ENCODE results near the gene COIL.
"Not testable (repeated sequence)": the region's sequence is repeated elsewhere in the genome, so short reads cannot be mapped to it uniquely, and the experiment has no call there.

The COIL gene

GRCh38 chr17:56978441-56979090 lies 17.7 kb upstream of the COIL start:
- DNase-seq, result no peak

GRCh38 chr17:56977673-56978395 lies 17.0 kb upstream of the COIL start, which contains the start of gene SCPEP1:
SCPEP1 (plus strand) TSS chr17:56978131; CDS start chr17:56978160, 29 bp downstream.
- peak; percentile 61 for DNase-seq

DNA sequence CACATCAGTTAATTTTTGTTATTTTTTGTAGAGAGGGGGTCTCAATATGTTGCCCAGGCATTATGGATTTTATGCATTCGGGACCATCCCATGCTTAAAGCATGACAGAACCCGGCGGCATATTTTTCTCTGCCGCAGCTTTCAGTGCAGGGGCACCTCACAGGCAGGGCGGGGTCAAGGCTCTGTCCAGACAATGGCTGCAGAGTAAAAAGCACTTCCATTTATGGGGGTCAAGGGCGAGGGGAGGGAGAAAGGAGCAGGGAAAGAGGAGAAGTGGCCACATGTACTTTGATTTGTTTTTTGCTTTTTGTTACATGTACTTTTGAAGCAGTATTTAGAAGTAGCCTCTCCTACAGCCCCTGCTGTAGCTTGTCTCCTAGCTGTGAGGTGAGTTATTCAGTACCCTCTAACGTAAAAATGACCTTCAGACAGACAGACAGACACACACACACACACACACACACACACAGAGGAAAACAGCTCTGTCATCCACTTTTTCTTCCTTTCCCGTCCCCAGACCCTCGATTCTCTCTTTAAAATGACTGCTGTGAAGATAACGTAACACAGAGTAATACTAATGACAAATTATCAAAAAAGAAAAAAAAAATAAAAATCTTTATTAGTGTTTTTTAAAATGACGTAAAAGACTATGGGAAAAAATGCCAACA lies 16.2 kb upstream of the COIL start:
- no peak for DNase-seq

DNA sequence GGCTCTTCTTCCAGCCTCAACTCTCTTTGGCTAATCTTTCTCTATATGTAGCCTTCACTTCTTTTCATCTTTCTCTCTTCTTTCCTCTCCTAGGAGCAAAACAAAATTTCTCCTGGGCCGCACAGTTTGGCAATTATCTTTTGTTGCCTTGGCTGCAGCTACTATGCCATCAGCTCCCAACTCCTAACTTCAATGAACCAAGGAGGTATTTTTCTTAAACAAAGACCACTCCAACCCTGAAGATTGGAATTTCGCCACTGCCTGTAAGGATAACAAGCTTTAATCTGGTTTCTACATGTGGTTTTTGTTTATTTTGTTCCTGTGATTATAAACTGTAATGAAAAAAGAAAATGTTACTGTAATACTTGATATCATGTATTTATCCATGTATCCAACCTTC lies 14.8 kb upstream of the COIL start:
- DNase-seq, result no peak

GRCh38 chr17:56974055-56974454 lies 13.2 kb upstream of the COIL start:
- no peak for DNase-seq

- DNase-seq, result no peak
Observed at GRCh38 chr17:56973520-56973919, 12.7 kb upstream of the COIL start.

- no peak for DNase-seq
Observed at GRCh38 chr17:56972111-56972730, 11.4 kb upstream of the COIL start.

GRCh38 chr17:56970974-56971373 lies 10.1 kb upstream of the COIL start:
- no peak for DNase-seq

DNA sequence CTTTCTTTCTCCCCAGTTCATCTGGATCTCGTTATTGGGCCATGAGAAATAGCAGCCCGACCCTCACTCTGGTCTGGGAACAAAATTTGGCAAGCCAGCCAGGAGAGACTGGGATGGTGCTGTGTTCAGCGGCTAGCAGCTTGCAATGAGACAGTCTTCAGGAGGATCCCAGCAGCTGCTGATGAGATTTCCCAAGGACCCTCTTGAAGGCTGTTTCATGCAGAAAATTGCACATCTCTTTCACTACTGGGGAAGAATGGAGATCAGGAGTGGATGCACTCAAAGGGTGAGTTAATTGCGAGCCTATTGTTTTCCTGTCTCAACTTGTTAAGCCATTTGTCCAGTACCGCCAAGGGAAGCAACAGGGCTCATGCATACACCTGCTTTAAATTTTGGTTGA lies 5.5 kb upstream of the COIL start:
- DNase-seq, result no peak

DNA sequence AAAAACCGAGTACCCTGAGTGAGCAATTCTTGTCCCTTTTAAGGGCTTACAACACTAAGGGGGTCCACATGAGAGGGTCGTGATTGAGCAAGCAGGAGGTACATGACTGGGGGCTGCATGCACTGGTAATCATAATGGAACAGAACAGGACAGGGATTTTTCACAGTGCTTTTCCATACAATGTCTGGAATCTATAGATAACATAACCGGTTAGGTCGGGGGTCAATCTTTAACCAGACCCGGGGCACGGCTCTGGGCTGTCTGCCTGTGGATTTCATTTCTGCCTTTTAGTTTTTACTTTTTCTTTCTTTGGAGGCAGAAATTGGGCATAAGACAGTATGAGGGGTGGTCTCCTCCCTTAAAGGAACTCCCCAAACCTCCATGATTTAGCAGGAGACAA lies 4.8 kb upstream of the COIL start:
- not testable (repeated sequence) for DNase-seq

DNA sequence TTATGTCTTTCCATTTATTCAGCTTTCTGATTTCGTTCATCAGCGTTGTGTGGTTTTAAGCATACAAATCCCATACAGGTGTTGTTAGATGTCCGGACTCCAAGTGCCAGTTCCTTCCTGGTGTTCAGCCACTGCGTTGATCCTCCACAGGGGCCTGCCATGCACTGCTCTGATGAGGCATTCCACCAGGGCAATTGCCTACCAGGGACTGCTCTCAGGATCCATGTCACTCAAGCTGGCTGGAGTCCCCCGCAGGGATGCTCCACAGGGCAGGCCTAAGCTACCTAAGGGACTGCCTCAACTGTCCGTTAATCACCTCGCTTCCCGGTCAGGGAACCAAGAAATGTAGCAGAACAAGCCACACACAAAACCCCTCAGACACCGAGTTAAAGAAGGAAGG lies 4.4 kb upstream of the COIL start:
- not testable (repeated sequence) for DNase-seq

DNA sequence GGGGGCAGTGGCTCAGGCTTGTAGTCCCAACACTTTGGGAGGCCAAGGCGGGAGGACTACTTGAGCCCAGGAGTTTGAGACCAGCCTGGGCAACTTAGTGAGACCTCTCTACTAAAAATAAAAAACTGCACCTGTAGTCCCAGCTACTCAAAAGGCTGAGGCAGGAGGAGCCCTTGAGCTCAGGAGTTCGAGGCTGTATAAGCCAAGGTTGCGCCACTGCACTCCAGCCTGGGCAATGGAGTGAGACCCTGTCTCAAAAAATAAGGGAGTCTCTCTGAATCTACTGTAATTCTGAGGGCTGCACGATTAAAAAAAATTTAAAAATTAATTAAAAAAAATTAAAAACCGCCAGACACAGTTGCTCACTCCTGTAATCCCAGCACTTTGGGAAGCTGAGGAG lies 3.9 kb downstream of the COIL start:
- no peak for DNase-seq

- no peak for DNase-seq
Observed at GRCh38 chr17:56949595-56949994, 11.3 kb downstream of the COIL start.

- no peak for DNase-seq
Observed at GRCh38 chr17:56948491-56948890, 12.4 kb downstream of the COIL start.

GRCh38 chr17:56947741-56948140 lies 13.1 kb downstream of the COIL start:
- DNase-seq, result no peak

GRCh38 chr17:56945938-56946505 lies 14.8 kb downstream of the COIL start:
- DNase-seq, result no peak

GRCh38 chr17:56943505-56944125 lies 17.2 kb downstream of the COIL start:
- no peak for DNase-seq

DNA sequence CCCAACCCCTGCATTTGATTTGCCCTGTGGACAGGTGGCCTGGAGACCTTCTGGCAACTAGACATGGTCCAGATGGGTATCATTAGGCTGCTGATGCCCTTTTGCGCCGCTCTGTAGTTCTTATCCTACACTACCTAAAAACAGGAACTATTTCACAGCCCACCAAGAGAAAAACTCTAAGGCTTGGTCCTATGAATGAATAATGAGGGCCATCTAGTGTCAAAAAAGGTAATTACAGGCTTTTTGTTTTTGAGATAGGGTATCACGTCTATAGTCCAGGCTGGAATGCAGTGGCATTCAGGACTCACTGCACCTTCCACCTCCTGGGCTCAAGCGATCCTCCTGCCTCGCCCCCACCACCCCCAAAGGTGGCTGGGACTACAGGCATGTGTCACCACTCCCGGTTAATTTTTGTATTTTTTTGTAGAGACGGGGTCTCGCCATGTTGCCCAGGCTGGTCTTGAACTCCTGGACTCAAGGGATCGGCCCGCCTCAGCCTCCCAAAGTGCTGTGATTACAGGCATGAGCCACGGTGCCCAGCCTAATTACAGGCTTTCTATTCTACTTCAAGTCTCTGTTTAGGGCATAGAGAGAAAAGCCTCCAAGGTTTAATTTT lies 20.9 kb downstream of the COIL start:
- DNase-seq, result peak; percentile 9

GRCh38 chr17:56938206-56938605 lies 22.6 kb downstream of the COIL start:
- DNase-seq, result not testable (repeated sequence)

DNA sequence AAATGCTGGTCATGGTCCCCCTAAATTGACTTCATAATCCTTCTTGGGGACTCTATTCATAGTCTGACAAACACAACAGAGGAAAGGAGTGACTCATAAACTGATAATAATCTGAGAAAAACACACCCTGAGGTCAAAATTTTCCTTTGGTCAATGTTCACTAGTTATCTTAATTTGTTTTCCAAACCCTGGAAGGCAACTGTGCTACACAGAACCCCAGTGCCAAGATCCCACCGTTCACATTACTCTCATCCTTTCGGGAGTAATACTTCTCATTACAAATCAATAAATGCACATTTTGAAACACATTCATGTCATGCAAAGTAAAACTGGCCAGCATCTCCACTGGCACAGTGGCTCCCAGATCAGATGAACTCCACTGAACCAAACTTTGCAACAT lies 23.2 kb downstream of the COIL start:
- no peak for DNase-seq

- no peak for DNase-seq
Observed at GRCh38 chr17:56936697-56937322, 24.0 kb downstream of the COIL start.

- no peak for DNase-seq
Observed at GRCh38 chr17:56935461-56935860, 25.4 kb downstream of the COIL start.
